GM12878 (cell line): ENCODE measurements around the gene HTRA3. TPM values are rescaled to one million over a fixed set of nuclear protein-coding genes. Genes with fewer than 3 reads are reported as not detected.

Experiments used
- ATAC-seq: fragments of 200-7000 bp; cut with Tn5 transposase; 3 replicates; pipeline ENCODE4 v1.9.1; 2020; ENCODE audit warnings: mild to moderate bottlenecking, moderate library complexity
- BruUV-seq: library from RNA; stranded (reverse); fragments of 400-500 nt; replicated peaks from 2 replicates; lab custom pipeline; 2021; lab: Mats Ljungman, UMichigan
- CTCF ChIA-PET: fragments of 300-600 bp; sonication (Branson Sonifier 250); formaldehyde crosslinking; extraction: SDS; loops from one replicate; lab custom pipeline; 2021; ENCODE audit warnings: inconsistent platforms; lab: Yijun Ruan, JAX
- POLR2A ChIA-PET: fragments of 350-600 bp; formaldehyde crosslinking; extraction: SDS; loops from one replicate; lab custom pipeline; 2021; ENCODE audit warnings: inconsistent platforms; lab: Charles Lee
- RAD21 ChIA-PET: fragments of 300-600 bp; sonication (Branson Sonifier 250); formaldehyde crosslinking; loops from one replicate; lab custom pipeline; 2023; ENCODE audit warnings: antibody characterized with exemption; ENCODE audit not compliant: unreplicated experiment; lab: Charles Lee
- SMC1A ChIA-PET: fragments of 300-600 bp; sonication (Branson Sonifier 250); formaldehyde crosslinking; loops from one replicate; lab custom pipeline; 2023; ENCODE audit not compliant: unreplicated experiment, uncharacterized antibody; lab: Charles Lee
- DNase-seq: peaks from one replicate; pipeline ENCODE4 v3.0.0-alpha.2; 2011; ENCODE audit warnings: low read depth, low spot score
- FAIRE-seq: peaks from 3 replicates; lab custom pipeline; 2011; peaks lifted over from hg19 to GRCh38; lab: Jason Lieb, UNC
- H2AFZ ChIP-seq: 2 replicates; pipeline ENCODE4 v1.6.0; 2011; ENCODE audit warnings: low read depth, low read length, control low read depth; ENCODE audit not compliant: control insufficient read depth
- H3K27ac ChIP-seq: 2 replicates; pipeline ENCODE4 v1.5.1; 2011; ENCODE audit warnings: control low read depth; ENCODE audit not compliant: control insufficient read depth, insufficient read depth
- H3K27me3 ChIP-seq, 2 experiments: replicated peaks in 1 of 2; 2 replicates each; pipeline versions ENCODE4 v1.6.0 to v1.6.1; 2011; ENCODE audit warnings: low read length in 1 of 2; ENCODE audit not compliant: control insufficient read depth in 2 of 2, insufficient read depth in 2 of 2
- H3K36me3 ChIP-seq, 2 experiments: 2 replicates each; pipeline ENCODE4 v1.5.1; 2011; ENCODE audit warnings: low read length in 1 of 2; ENCODE audit not compliant: control insufficient read depth in 2 of 2, insufficient read depth in 2 of 2
- H3K4me1 ChIP-seq: 2 replicates; pipeline ENCODE4 v1.6.1; 2011; ENCODE audit warnings: mild to moderate bottlenecking, low read length, moderate library complexity, mixed read lengths; ENCODE audit not compliant: control insufficient read depth, insufficient read depth
- H3K4me2 ChIP-seq: 2 replicates; pipeline ENCODE4 v1.6.0; 2011; ENCODE audit warnings: control low read depth; ENCODE audit not compliant: control insufficient read depth, insufficient read depth
- H3K4me3 ChIP-seq: fragments of 200-600 bp; sonication (generic); 2 replicates; pipeline ENCODE4 v1.5.1; 2016
- H3K79me2 ChIP-seq: 2 replicates; pipeline ENCODE4 v1.6.0; 2011; ENCODE audit warnings: low read length; ENCODE audit not compliant: control insufficient read depth, insufficient read depth
- H3K9ac ChIP-seq: 2 replicates; pipeline ENCODE4 v1.8.0; 2011; ENCODE audit warnings: low read length, control low read depth, mixed read lengths; ENCODE audit not compliant: control insufficient read depth, insufficient read depth
- H3K9me3 ChIP-seq: replicated peaks from 3 replicates; pipeline ENCODE4 v1.5.1; 2011; ENCODE audit warnings: mild to moderate bottlenecking, low read length; ENCODE audit not compliant: control insufficient read depth, insufficient read depth
- H4K20me1 ChIP-seq: 2 replicates; pipeline ENCODE4 v1.6.0; 2011; ENCODE audit not compliant: control insufficient read depth, insufficient read depth
- CHD1 ChIP-seq: IDR thresholded peaks from 2 replicates; pipeline ENCODE4 v1.6.1; 2012; ENCODE audit warnings: low read depth, low read length, improper control_type of control experiment
- FOXK2 ChIP-seq: fragments of 450-650 bp; IDR thresholded peaks from 2 replicates; pipeline ENCODE4 v1.6.1; 2017; ENCODE audit warnings: mild to moderate bottlenecking, moderate library complexity
- KAT2A ChIP-seq: conservative IDR thresholded peaks from 2 replicates; pipeline ENCODE4 v1.6.1; 2011; ENCODE audit warnings: low read depth, low read length; ENCODE audit not compliant: control insufficient read depth
- NFYB ChIP-seq: IDR thresholded peaks from 2 replicates; pipeline ENCODE4 v1.6.1; 2011; ENCODE audit warnings: low read depth, mild to moderate bottlenecking, low read length, improper control_type of control experiment, moderate library complexity; ENCODE audit not compliant: insufficient read depth
- ZBTB40 ChIP-seq: fragments of 450-650 bp; IDR thresholded peaks from 2 replicates; pipeline ENCODE4 v1.6.1; 2016; ENCODE audit warnings: mild to moderate bottlenecking, moderate library complexity, borderline replicate concordance
- WGBS: methylation state at CpG from one replicate; pipeline ENCODE4 v1.1.6; 2016; ENCODE audit warnings: low lambda C conversion rate; ENCODE audit not compliant: insufficient replicate concordance, insufficient coverage; ENCODE audit errors: missing lambda C conversion rate; 5-methylcytosine and 5-hydroxymethylcytosine counted together
- in situ Hi-C: fragments of 300-500 bp; cut with MboI; formaldehyde crosslinking; loops from 9 replicates; pipeline ENCODE4 v1.14.3; 2018; ENCODE audit warnings: mixed read lengths
- intact Hi-C: fragments of 100-400 bp; cut with micrococcal nuclease; formaldehyde crosslinking; loops from one replicate; pipeline ENCODE4 v1.14.2; 2022; ENCODE audit not compliant: unreplicated experiment
- polyA plus RNA-seq, 11 experiments: library from polyadenylated mRNA; depleted of rRNA in 4 of 11; unstranded in 6 of 11; stranded (reverse) in 5 of 11; fragments of >200 nt; fragmentation: Nextera tagmentation in 4 of 11; fragmentation: Illumina TruSeq in 1 of 11; extraction: Ambion mirVana in 4 of 11; extraction: Trizol in 1 of 11; gene quantifications; 1 replicate in 1 of 11; 2 replicates in 10 of 11; pipeline versions ENCODE4 v1.2.1 to v1.2.3, GENCODE V29; 2011 to 2016; ENCODE audit warnings: inconsistent platforms in 2 of 11, missing spikeins in 2 of 11, low read depth in 1 of 11
- total RNA-seq, 4 experiments: library from RNA; depleted of rRNA in 3 of 4; stranded (reverse); fragments of >200 nt in 3 of 4; fragmentation: Illumina TruSeq in 1 of 4; extraction: Trizol in 1 of 4; gene quantifications; 2 replicates each; pipeline versions ENCODE4 v1.2.1 to v1.2.3, GENCODE V29; 2013 to 2021

Gene HTRA3
- total and polyA plus RNA-seq, 10 of the 15 experiments (the other 5 are each of a cell fraction or from before 2014, with no cell fraction given): 0.04 to 1.2 (median 0.08) TPM; not detected in 7

- TF ChIP-seq ZBTB40: 0 out of 2 replicates have a peak, but pooled peaks have one; percentile 23
- no peak for TF ChIP-seq KAT2A
- no peak for TF ChIP-seq FOXK2
Observed at GRCh38 chr4:8258552-8259212, 10.9 kb upstream of the HTRA3 start (continued).

- 34% methylated on average over 11 of the region's 11 CpGs for WGBS
- Histone ChIP-seq H3K27ac (no peak overlapping the region), H3K79me2 (no peaks in the 10 kb centered on the region), H3K27me3 (no peaks in the 10 kb centered on the region; a peak in 1 of 4 replicates), H3K4me2 (no peak overlapping the region), H3K9me3 (no peaks in the 10 kb centered on the region), H3K4me1 (no peaks in the 10 kb centered on the region), H3K9ac (no peak overlapping the region), H2AFZ (no peak overlapping the region), H4K20me1 (no peaks in the 10 kb centered on the region), H3K36me3 (no peaks in the 10 kb centered on the region), H3K4me3 (no peak overlapping the region)
- ChIA-PET POLR2A (no interaction called here), CTCF (no interaction called here), RAD21 (no interaction called here), SMC1A (no interaction called here)
- intact Hi-C loops: no loop called here
- no peak for TF ChIP-seq CHD1
- no peak for TF ChIP-seq NFYB
- no peak for TF ChIP-seq ZBTB40
- in situ Hi-C loops: loop anchor here (10.0 kb wide), 1 partner anchor 335 kb away; the partner anchor contains the start of gene CPZ
- no peak for DNase-seq
- FAIRE-seq: no peak
- BruUV-seq: no TSS peak
- no peak for ATAC-seq
Observed at GRCh38 chr4:8259743-8260430, 9.7 kb upstream of the HTRA3 start.
